K562 (cell line): ENCODE results near the gene GFRA1. TPM values are rescaled to one million over a fixed set of nuclear protein-coding genes. Genes with fewer than 3 reads are reported as not detected.

ENCODE experiments used
- ATAC-seq: fragments of 200-7000 bp; cut with Tn5 transposase; 3 replicates; pipeline ENCODE4 v1.9.1; 2020; ENCODE audit warnings: moderate library complexity
- BruUV-seq: library from RNA; stranded (reverse); fragments of 400-500 nt; replicated peaks from 2 replicates; lab custom pipeline; 2021; lab: Mats Ljungman, UMichigan
- CTCF ChIA-PET: fragments of 300-600 bp; formaldehyde crosslinking; extraction: SDS; loops from one replicate; lab custom pipeline; 2021; ENCODE audit warnings: low intra/inter-chr PET ratio; lab: Yijun Ruan, JAX
- POLR2A ChIA-PET: fragments of 300-600, 350-650 bp; sonication (Branson Sonifier 250); formaldehyde crosslinking; extraction: SDS; loops from one replicate; lab custom pipeline; 2021; ENCODE audit warnings: antibody characterized with exemption, inconsistent platforms; lab: Yijun Ruan, JAX
- DNase-seq, 4 experiments: peaks; one replicate each; pipeline versions ENCODE4 v3.0.0 to v3.0.0-alpha.2; 2011 to 2018; ENCODE audit warnings: low spot score in 3 of 4, mixed read lengths in 3 of 4; ENCODE audit errors: extremely low read depth in 1 of 4
- FAIRE-seq: peaks from 2 replicates; lab custom pipeline; 2011; peaks lifted over from hg19 to GRCh38; lab: Jason Lieb, UNC
- H2AFZ ChIP-seq: 2 replicates; pipeline ENCODE4 v1.6.0; 2011; ENCODE audit warnings: low read depth, low read length, control low read depth, inconsistent platforms
- H3K27ac ChIP-seq: fragments of 200-600 bp; 3 replicates; pipeline ENCODE4 v1.8.0; 2011; ENCODE audit warnings: low read depth, mild to moderate bottlenecking, control low read depth, inconsistent platforms, low read length, moderate library complexity, mixed read lengths; ENCODE audit errors: extremely low read depth
- H3K27me3 ChIP-seq, 2 experiments: fragments of 300-600 bp in 1 of 2; 2 replicates in 1 of 2; 3 replicates in 1 of 2; pipeline versions ENCODE4 v1.6.0 to v1.8.0; 2011; ENCODE audit warnings: inconsistent platforms in 2 of 2, low read length in 2 of 2, mild to moderate bottlenecking in 1 of 2, mixed read lengths in 1 of 2, moderate library complexity in 1 of 2; ENCODE audit not compliant: control insufficient read depth in 2 of 2, insufficient read depth in 2 of 2
- H3K36me3 ChIP-seq: fragments of 300-600 bp; 3 replicates; pipeline ENCODE4 v1.8.0; 2011; ENCODE audit warnings: mild to moderate bottlenecking, low read length, inconsistent platforms; ENCODE audit not compliant: control insufficient read depth, insufficient read depth
- H3K4me1 ChIP-seq, 2 experiments: fragments of 200-600 bp in 1 of 2; replicated peaks in 1 of 2; 2 replicates in 1 of 2; 3 replicates in 1 of 2; pipeline versions ENCODE4 v1.5.1 to v1.8.0; 2011; ENCODE audit warnings: inconsistent platforms in 2 of 2, low read length in 2 of 2, mild to moderate bottlenecking in 1 of 2, mixed read lengths in 1 of 2, moderate library complexity in 1 of 2; ENCODE audit not compliant: control insufficient read depth in 2 of 2, insufficient read depth in 2 of 2
- H3K4me2 ChIP-seq: 2 replicates; pipeline ENCODE4 v1.6.1; 2011; ENCODE audit warnings: low read length, control low read depth, inconsistent platforms, mixed read lengths; ENCODE audit not compliant: insufficient read depth
- H3K4me3 ChIP-seq: fragments of 200-600 bp; sonication (generic), shearing (Covaris generic); 2 replicates; pipeline ENCODE4 v1.5.1; 2016; ENCODE audit warnings: control low read depth, inconsistent platforms
- H3K79me2 ChIP-seq: fragments of 200-600 bp; 3 replicates; pipeline ENCODE4 v1.8.0; 2011; ENCODE audit warnings: low read length, inconsistent platforms; ENCODE audit not compliant: control insufficient read depth, insufficient read depth
- H3K9ac ChIP-seq, 2 experiments: 2 replicates each; pipeline versions ENCODE4 v1.6.0 to v1.6.1; 2011; ENCODE audit warnings: low read depth in 2 of 2, low read length in 2 of 2, control low read depth in 1 of 2, inconsistent platforms in 1 of 2, mild to moderate bottlenecking in 1 of 2, mixed read lengths in 1 of 2; ENCODE audit not compliant: insufficient read depth in 1 of 2
- H3K9me1 ChIP-seq: one replicate; pipeline ENCODE4 v1.6.0; 2011; ENCODE audit warnings: inconsistent platforms, mild to moderate bottlenecking, low read length, moderate library complexity; ENCODE audit not compliant: control insufficient read depth, insufficient read depth
- H3K9me3 ChIP-seq: replicated peaks from 2 replicates; pipeline ENCODE4 v1.5.1; 2011; ENCODE audit warnings: low read depth, low read length, inconsistent platforms; ENCODE audit not compliant: control insufficient read depth, insufficient read depth
- H4K20me1 ChIP-seq: replicated peaks from 2 replicates; pipeline ENCODE4 v1.6.1; 2011; ENCODE audit warnings: low read length, inconsistent platforms, mixed read lengths; ENCODE audit not compliant: control insufficient read depth, insufficient read depth
- CBFA2T2 ChIP-seq: fragments of 450-650 bp; conservative IDR thresholded peaks from 2 replicates; pipeline ENCODE4 v1.6.1; 2017; ENCODE audit warnings: mild to moderate bottlenecking
- MAFG ChIP-seq: fragments of 450-650 bp; conservative IDR thresholded peaks from 2 replicates; pipeline ENCODE4 v1.6.1; 2016; ENCODE audit warnings: missing genetic modification characterization, missing compliant biosample characterization
- RBM15 ChIP-seq: fragments of 200-400 bp; formaldehyde crosslinking; IDR thresholded peaks from 2 replicates; pipeline ENCODE4 v1.6.1; 2018; ENCODE audit warnings: mild to moderate bottlenecking, low read length, moderate library complexity; ENCODE audit not compliant: insufficient read depth
- RBM17 ChIP-seq: fragments of 200-400 bp; formaldehyde crosslinking; IDR thresholded peaks from 2 replicates; pipeline ENCODE4 v1.6.1; 2017; ENCODE audit warnings: low read depth, mild to moderate bottlenecking, low read length, borderline replicate concordance
- SRF ChIP-seq, 2 experiments: fragments of 250-450, 450-650 bp in 1 of 2; sonication (Bioruptor Pico) in 1 of 2; sonication (generic) in 1 of 2; formaldehyde crosslinking; IDR thresholded peaks; 2 replicates each; pipeline versions ENCODE4 v1.5.0 to v1.5.1; 2020 to 2022; ENCODE audit warnings: mild to moderate bottlenecking in 1 of 2, missing genetic modification reagents in 1 of 2
- ZFP1 ChIP-seq: fragments of 450-650 bp; formaldehyde crosslinking; IDR thresholded peaks from 2 replicates; pipeline ENCODE4 v1.4.0; 2020; ENCODE audit warnings: mild to moderate bottlenecking, mixed read lengths
- ZNF140 ChIP-seq: fragments of 250-450 bp; sonication (Bioruptor Pico); IDR thresholded peaks from 2 replicates; pipeline ENCODE4 v1.8.0; 2021; ENCODE audit warnings: moderate library complexity, mild to moderate bottlenecking, inconsistent platforms
- ZNF253 ChIP-seq: fragments of 250-450 bp; sonication (Bioruptor Pico); conservative IDR thresholded peaks from 2 replicates; pipeline ENCODE4 v1.6.1; 2021; ENCODE audit warnings: mild to moderate bottlenecking
- WGBS: fragments of 100-300 bp; shearing (Covaris generic); methylation state at CpG from one replicate; pipeline ENCODE4 v1.1.6; 2016; ENCODE audit warnings: low coverage, mixed read lengths; ENCODE audit not compliant: insufficient coverage; ENCODE audit errors: missing lambda C conversion rate; 5-methylcytosine and 5-hydroxymethylcytosine counted together
- in situ Hi-C: fragments of 300-500 bp; cut with MboI; formaldehyde crosslinking; loops from 4 replicates; pipeline ENCODE4 v1.15.0; 2018; ENCODE audit warnings: inconsistent platforms, mixed read lengths
- intact Hi-C: fragments of 100-400 bp; cut with micrococcal nuclease; formaldehyde crosslinking; loops from 2 replicates; pipeline ENCODE4 v1.14.2; 2022
- polyA plus RNA-seq, 8 experiments: library from polyadenylated mRNA; depleted of rRNA in 4 of 8; stranded (reverse) in 5 of 8; unstranded in 3 of 8; fragments of >200 nt; fragmentation: Nextera tagmentation in 2 of 8; fragmentation: Illumina TruSeq in 1 of 8; extraction: Ambion mirVana in 2 of 8; extraction: Trizol in 1 of 8; gene quantifications; 2 replicates each; pipeline versions ENCODE4 v1.2.1 to v1.2.3, GENCODE V29; 2011 to 2014; ENCODE audit warnings: inconsistent platforms in 1 of 8, missing spikeins in 1 of 8
- total RNA-seq, 7 experiments: library from RNA; depleted of rRNA in 6 of 7; stranded (reverse); fragments of >200 nt in 6 of 7; fragmentation: Illumina TruSeq in 2 of 7; extraction: Trizol in 2 of 7; gene quantifications; 2 replicates each; pipeline versions ENCODE4 v1.2.1 to v1.2.3, GENCODE V29; 2011 to 2021; ENCODE audit warnings: low replicate concordance in 1 of 7
- TF ChIP-seq, protein P1 (sequence below): fragments of 250-450 bp; sonication (Bioruptor Pico); IDR thresholded peaks from 2 replicates; pipeline ENCODE4 v1.8.0; 2021; ENCODE audit warnings: moderate library complexity, mild to moderate bottlenecking, inconsistent platforms
- TF ChIP-seq, protein P2 (sequence below): fragments of 250-450 bp; sonication (Bioruptor Pico); IDR thresholded peaks from 2 replicates; pipeline ENCODE4 v1.5.0; 2021; ENCODE audit warnings: mild to moderate bottlenecking, borderline replicate concordance
- TF ChIP-seq, protein P3 (sequence below): fragments of 150-350 bp; IDR thresholded peaks from 2 replicates; pipeline ENCODE4 v1.6.1; 2014; ENCODE audit warnings: low read depth, mild to moderate bottlenecking, low read length, borderline replicate concordance

The GFRA1 gene
- total and polyA plus RNA-seq, 9 of the 15 experiments (the other 6 are each of a cell fraction or from before 2014, with no cell fraction given) = 0.04 TPM; not detected in 8

DNA sequence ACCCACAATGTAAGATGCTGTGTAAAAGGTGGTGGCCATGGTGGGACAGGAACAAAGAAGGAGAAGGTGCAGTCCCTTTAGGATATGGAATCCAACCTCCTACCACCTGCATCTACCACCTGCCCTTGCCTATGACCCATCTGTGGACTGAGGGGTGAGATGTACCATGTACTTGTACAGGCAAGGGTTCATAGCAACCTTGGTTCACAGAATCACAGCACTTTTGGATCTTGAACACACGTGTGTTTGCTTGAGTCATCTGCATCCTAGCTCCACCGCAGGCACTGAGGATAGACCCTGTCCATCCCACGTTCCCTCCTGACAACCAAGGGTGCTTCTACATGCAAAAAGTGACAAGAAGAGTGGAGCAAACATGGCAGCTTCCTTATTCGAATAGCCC is 162.3 kb downstream of the GFRA1 start:
- no TSS peak for BruUV-seq
- ChIA-PET CTCF (no interaction called here), POLR2A (no interaction called here)
- intact Hi-C loops = no loop called here
- FAIRE-seq (no peak), ATAC-seq (no peak), DNase-seq (no peak)
- Histone ChIP-seq H3K9ac (no peak overlapping the region), H3K79me2 (no peaks in the 10 kb centered on the region), H3K4me3 (no peak overlapping the region), H3K9me1 (no peaks in the 10 kb centered on the region), H4K20me1 (no peaks in the 10 kb centered on the region), H2AFZ (no peak overlapping the region), H3K27me3 (no peaks in the 10 kb centered on the region), H3K4me2 (no peak overlapping the region), H3K9me3 (no peaks in the 10 kb centered on the region), H3K4me1 (no peaks in the 10 kb centered on the region), H3K27ac (no peak overlapping the region), H3K36me3 (no peaks in the 10 kb centered on the region)
- in situ Hi-C loops = no loop called here
- 2% methylated on average over 4 of the region's 4 CpGs for WGBS
- TF ChIP-seq ZNF140 (CRISPR knock-in tag) (no peak), ZFP1 (CRISPR knock-in tag) (no peak), SRF (CRISPR knock-in tag; IDR thresholded peaks at IDR 0.05) (no peak), RBM15 (no peak)
- TF ChIP-seq, protein P1, sequence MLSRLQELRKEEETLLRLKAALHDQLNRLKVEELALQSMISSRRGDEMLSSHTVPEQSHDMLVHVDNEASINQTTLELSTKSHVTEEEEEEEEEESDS (CRISPR knock-in tag) = no peak

DNA sequence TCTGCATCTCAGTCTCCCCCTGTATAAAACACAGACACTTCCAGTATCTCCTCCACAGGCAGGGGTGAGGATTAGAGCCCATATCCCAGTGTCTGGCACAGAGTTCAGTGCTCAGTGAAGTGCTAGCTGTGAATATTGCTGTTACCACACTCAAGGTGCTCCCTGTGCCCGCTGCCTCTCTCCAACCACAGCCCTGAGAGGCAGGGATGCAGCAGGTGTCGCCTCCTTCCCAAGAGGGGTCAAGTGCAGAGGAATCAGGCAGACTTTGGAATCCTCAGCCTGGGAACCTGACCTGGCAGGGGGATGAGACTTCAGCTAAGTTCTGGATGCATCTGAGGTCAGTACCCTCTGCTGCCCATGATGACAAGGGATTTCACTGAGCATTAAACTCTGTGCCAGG is 163.1 kb downstream of the GFRA1 start:
- no peak overlapping the region for H3K4me3 ChIP-seq
- no peak overlapping the region for H3K27ac ChIP-seq
- H3K9me1 ChIP-seq = no peaks in the 10 kb centered on the region
- FAIRE-seq (no peak), DNase-seq (no peak), ATAC-seq (no peak)
- H3K36me3 ChIP-seq = no peaks in the 10 kb centered on the region
- no peak overlapping the region for H2AFZ ChIP-seq
- no peaks in the 10 kb centered on the region for H3K9me3 ChIP-seq
- CTCF ChIA-PET = no interaction called here
- H4K20me1 ChIP-seq = no peaks in the 10 kb centered on the region
- no peaks in the 10 kb centered on the region for H3K4me1 ChIP-seq
- H3K27me3 ChIP-seq = no peaks in the 10 kb centered on the region
- 0% methylated on average over 1 of the region's 2 CpGs for WGBS
- intact Hi-C loops = no loop called here
- no TSS peak for BruUV-seq
- in situ Hi-C loops = no loop called here
- no peak overlapping the region for H3K9ac ChIP-seq
- POLR2A ChIA-PET = no interaction called here
- no peaks in the 10 kb centered on the region for H3K79me2 ChIP-seq
- no peak overlapping the region for H3K4me2 ChIP-seq
- TF ChIP-seq, protein P2, sequence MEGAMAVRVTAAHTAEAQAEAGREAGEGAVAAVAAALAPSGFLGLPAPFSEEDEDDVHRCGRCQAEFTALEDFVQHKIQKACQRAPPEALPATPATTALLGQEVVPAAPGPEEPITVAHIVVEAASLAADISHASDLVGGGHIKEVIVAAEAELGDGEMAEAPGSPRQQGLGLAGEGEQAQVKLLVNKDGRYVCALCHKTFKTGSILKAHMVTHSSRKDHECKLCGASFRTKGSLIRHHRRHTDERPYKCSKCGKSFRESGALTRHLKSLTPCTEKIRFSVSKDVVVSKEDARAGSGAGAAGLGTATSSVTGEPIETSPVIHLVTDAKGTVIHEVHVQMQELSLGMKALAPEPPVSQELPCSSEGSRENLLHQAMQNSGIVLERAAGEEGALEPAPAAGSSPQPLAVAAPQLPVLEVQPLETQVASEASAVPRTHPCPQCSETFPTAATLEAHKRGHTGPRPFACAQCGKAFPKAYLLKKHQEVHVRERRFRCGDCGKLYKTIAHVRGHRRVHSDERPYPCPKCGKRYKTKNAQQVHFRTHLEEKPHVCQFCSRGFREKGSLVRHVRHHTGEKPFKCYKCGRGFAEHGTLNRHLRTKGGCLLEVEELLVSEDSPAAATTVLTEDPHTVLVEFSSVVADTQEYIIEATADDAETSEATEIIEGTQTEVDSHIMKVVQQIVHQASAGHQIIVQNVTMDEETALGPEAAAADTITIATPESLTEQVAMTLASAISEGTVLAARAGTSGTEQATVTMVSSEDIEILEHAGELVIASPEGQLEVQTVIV (CRISPR knock-in tag) = no peak
- TF ChIP-seq, protein P3, sequence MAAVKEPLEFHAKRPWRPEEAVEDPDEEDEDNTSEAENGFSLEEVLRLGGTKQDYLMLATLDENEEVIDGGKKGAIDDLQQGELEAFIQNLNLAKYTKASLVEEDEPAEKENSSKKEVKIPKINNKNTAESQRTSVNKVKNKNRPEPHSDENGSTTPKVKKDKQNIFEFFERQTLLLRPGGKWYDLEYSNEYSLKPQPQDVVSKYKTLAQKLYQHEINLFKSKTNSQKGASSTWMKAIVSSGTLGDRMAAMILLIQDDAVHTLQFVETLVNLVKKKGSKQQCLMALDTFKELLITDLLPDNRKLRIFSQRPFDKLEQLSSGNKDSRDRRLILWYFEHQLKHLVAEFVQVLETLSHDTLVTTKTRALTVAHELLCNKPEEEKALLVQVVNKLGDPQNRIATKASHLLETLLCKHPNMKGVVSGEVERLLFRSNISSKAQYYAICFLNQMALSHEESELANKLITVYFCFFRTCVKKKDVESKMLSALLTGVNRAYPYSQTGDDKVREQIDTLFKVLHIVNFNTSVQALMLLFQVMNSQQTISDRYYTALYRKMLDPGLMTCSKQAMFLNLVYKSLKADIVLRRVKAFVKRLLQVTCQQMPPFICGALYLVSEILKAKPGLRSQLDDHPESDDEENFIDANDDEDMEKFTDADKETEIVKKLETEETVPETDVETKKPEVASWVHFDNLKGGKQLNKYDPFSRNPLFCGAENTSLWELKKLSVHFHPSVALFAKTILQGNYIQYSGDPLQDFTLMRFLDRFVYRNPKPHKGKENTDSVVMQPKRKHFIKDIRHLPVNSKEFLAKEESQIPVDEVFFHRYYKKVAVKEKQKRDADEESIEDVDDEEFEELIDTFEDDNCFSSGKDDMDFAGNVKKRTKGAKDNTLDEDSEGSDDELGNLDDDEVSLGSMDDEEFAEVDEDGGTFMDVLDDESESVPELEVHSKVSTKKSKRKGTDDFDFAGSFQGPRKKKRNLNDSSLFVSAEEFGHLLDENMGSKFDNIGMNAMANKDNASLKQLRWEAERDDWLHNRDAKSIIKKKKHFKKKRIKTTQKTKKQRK = no peak
- TF ChIP-seq MAFG (tag) (no peak), RBM17 (no peak), CBFA2T2 (no peak), ZNF253 (CRISPR knock-in tag) (no peak)
